Mesothelial cell of epicardium (in vitro differentiated cells): ENCODE results near the gene ACCS. TPM values are rescaled to one million over a fixed set of nuclear protein-coding genes. Genes with fewer than 3 reads are reported as not detected.
A peak's percentile ranks its signal among the peaks of the same experiment; 100 is the strongest.

ENCODE experiments used
- DNase-seq, 2 experiments: peaks; one replicate each; pipeline ENCODE4 v3.0.0; 2021; ENCODE audit warnings: low spot score in 2 of 2; ENCODE audit not compliant: unreplicated experiment in 2 of 2
- H3K27ac Mint-ChIP-seq: 2 replicates; pipeline ENCODE4 v1.8.0; 2021; ENCODE audit warnings: mixed read lengths
- H3K27me3 Mint-ChIP-seq: 2 replicates; pipeline ENCODE4 v1.8.0; 2021; ENCODE audit warnings: low read depth, mixed read lengths
- H3K36me3 Mint-ChIP-seq: 2 replicates; pipeline ENCODE4 v1.8.0; 2021; ENCODE audit warnings: mixed read lengths
- H3K4me1 Mint-ChIP-seq: 2 replicates; pipeline ENCODE4 v1.8.0; 2021; ENCODE audit warnings: mixed read lengths
- H3K4me3 Mint-ChIP-seq: 2 replicates; pipeline ENCODE4 v1.8.0; 2021; ENCODE audit warnings: mild to moderate bottlenecking, moderate library complexity, mixed read lengths
- H3K9me3 Mint-ChIP-seq: 2 replicates; pipeline ENCODE4 v1.8.0; 2021; ENCODE audit warnings: mixed read lengths
- total RNA-seq: library from RNA; stranded (reverse); gene quantifications from 3 replicates; pipeline ENCODE4 v1.2.1, GENCODE V29; 2021
- TF ChIP-seq, protein P1 (sequence below): fragments of 200-600 bp; sonication (generic); IDR thresholded peaks from one replicate; pipeline ENCODE4 v1.5.0; 2021; ENCODE audit warnings: antibody characterized with exemption; ENCODE audit not compliant: unreplicated experiment

The ACCS gene
- total RNA-seq, 1 donor from 2014 or later: 58.3 TPM

DNA sequence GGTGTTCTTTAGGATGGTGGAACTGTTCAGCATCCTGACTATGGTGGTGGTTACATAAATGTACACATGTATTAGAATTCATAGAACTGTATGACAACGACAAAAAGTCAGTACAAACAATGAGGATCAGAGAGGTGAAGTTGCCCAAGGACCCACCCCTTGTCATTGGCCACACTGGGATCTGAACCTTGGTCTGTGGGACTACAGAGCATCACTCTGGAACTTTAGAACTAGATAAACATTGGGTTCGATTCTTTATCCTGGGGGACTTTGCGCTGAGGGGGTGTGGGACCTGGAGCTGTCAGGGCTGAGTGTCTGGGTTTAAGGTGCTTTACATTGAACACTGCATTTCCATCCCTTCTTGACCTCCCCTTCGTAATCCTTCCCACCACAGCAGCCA, 16.6 kb downstream of the ACCS start:
- H3K4me3 Mint-ChIP-seq: no peak overlapping the region
- DNase-seq: no peak
- TF ChIP-seq, protein P1, sequence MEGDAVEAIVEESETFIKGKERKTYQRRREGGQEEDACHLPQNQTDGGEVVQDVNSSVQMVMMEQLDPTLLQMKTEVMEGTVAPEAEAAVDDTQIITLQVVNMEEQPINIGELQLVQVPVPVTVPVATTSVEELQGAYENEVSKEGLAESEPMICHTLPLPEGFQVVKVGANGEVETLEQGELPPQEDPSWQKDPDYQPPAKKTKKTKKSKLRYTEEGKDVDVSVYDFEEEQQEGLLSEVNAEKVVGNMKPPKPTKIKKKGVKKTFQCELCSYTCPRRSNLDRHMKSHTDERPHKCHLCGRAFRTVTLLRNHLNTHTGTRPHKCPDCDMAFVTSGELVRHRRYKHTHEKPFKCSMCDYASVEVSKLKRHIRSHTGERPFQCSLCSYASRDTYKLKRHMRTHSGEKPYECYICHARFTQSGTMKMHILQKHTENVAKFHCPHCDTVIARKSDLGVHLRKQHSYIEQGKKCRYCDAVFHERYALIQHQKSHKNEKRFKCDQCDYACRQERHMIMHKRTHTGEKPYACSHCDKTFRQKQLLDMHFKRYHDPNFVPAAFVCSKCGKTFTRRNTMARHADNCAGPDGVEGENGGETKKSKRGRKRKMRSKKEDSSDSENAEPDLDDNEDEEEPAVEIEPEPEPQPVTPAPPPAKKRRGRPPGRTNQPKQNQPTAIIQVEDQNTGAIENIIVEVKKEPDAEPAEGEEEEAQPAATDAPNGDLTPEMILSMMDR: no peak
- no peak overlapping the region for H3K27ac Mint-ChIP-seq
- H3K27me3 Mint-ChIP-seq: no peaks in the 10 kb centered on the region
- H3K9me3 Mint-ChIP-seq: peaks cover 9% of the 10 kb centered on the region
- peaks cover 8% of the 10 kb centered on the region for H3K4me1 Mint-ChIP-seq
- peaks cover 36% of the 10 kb centered on the region for H3K36me3 Mint-ChIP-seq

DNA sequence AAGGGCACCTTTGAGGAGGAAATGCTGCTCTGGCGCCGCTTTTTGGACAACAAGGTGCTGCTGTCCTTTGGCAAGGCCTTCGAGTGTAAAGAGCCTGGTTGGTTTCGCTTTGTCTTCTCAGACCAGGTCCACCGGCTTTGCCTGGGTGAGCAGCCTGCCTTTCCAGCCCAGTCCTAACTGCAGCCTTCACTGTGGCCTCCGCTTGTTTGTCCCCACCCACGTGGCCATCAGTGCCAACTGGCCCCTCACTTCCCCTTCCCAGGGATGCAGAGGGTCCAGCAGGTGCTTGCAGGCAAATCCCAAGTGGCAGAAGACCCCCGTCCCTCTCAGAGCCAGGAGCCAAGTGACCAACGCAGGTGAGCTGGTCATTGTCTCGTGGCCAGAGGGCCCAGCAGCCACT, 17.4 kb downstream of the ACCS start:
- no peaks in the 10 kb centered on the region for H3K27me3 Mint-ChIP-seq
- H3K36me3 Mint-ChIP-seq: peaks cover 38% of the 10 kb centered on the region
- no peak overlapping the region for H3K27ac Mint-ChIP-seq
- H3K4me3 Mint-ChIP-seq: no peak overlapping the region
- H3K4me1 Mint-ChIP-seq: peaks cover 8% of the 10 kb centered on the region
- peaks cover 10% of the 10 kb centered on the region for H3K9me3 Mint-ChIP-seq
- no peak for DNase-seq
- TF ChIP-seq, protein P1: no peak

DNA sequence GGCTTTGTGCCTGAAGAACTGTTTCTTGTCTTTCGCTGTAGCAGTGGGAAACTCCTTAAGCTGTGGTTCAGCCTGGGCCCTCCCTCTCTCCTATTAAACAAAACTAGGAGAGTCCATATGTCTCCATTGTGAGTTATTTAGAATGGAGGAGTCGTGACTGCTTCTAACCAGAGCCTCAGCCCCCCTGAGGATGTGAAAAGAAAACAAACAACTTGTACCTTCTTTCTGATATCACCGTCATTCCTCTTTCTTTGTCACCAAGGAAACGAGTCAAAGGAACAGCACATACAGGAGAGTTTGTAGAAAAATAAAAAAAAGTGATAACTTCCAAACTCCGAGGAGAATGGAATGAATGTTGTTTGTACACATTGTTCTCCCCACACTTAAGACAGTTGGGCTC, 17.8 kb downstream of the ACCS start:
- no peak overlapping the region for H3K4me3 Mint-ChIP-seq
- TF ChIP-seq, protein P1: no peak
- peaks cover 15% of the 10 kb centered on the region for H3K9me3 Mint-ChIP-seq
- DNase-seq: no peak
- H3K27me3 Mint-ChIP-seq: no peaks in the 10 kb centered on the region
- H3K36me3 Mint-ChIP-seq: peaks cover 43% of the 10 kb centered on the region
- H3K4me1 Mint-ChIP-seq: peaks cover 8% of the 10 kb centered on the region
- H3K27ac Mint-ChIP-seq: peak overlapping the region; percentile 74

DNA sequence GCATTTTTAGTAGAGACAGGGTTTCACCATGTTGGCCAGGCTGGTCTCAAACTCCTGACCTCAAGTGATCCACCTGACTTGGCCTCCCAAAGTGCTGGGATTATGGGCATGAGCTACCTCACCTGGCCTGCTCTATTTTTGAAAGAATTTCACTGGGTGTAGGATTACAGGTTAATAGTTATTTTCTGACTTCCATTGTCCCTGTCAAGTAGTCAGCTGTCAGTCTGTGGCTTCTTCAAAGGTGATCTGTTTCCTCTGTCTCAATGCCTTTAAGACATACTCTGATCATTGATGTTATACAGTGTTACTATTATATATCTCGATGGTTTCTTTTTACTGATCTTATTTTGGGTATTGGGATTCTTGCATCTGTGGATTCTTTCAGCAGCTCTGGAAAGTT, 19.3 kb downstream of the ACCS start:
- TF ChIP-seq, protein P1: no peak
- H3K4me3 Mint-ChIP-seq: no peak overlapping the region
- peaks cover 25% of the 10 kb centered on the region for H3K9me3 Mint-ChIP-seq
- H3K27me3 Mint-ChIP-seq: no peaks in the 10 kb centered on the region
- H3K36me3 Mint-ChIP-seq: peaks cover 43% of the 10 kb centered on the region
- H3K27ac Mint-ChIP-seq: no peak overlapping the region
- H3K4me1 Mint-ChIP-seq: peaks cover 8% of the 10 kb centered on the region
- DNase-seq: no peak

DNA sequence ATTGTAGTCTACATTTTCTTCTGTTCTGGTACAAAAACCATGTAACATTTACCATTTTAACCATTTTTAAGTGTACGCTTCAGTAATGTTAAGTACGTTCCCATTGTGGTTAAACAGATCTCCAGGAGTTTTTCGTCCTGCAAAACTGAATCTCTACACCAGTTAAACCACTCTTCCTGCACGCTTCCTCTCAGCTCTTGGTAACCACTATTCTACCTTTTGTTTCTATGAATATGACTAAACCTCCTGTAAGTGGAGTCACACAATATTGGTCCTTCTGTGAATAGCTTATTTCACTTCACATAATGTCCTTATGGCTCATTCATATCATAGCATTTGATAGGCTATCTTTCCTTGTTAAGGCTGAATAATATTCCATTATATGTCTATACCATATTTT, 22.3 kb downstream of the ACCS start:
- peaks cover 25% of the 10 kb centered on the region for H3K9me3 Mint-ChIP-seq
- DNase-seq: no peak
- H3K27me3 Mint-ChIP-seq: no peaks in the 10 kb centered on the region
- no peak overlapping the region for H3K27ac Mint-ChIP-seq
- H3K4me1 Mint-ChIP-seq: peaks cover 8% of the 10 kb centered on the region
- TF ChIP-seq, protein P1: no peak
- no peak overlapping the region for H3K4me3 Mint-ChIP-seq
- H3K36me3 Mint-ChIP-seq: peaks cover 34% of the 10 kb centered on the region

DNA sequence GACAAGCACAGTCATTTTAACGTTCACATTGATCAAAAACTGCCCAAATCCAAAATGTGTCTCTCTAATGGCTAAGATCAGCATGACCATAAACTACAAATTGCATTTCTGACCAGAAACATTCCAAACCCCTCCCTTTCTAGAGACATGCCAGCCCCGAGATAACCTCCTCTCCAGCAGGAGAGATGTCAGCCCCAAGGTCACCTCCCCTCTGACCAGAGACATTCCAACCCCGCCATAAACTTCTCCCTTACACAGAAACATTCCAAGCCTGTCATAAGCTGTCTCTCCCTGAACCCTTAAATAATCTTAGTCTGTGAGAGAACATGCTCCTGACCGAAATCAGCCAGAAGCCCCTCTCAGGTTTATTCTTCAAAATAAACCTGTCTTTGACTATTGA, 22.8 kb downstream of the ACCS start:
- H3K4me3 Mint-ChIP-seq: no peak overlapping the region
- H3K27me3 Mint-ChIP-seq: no peaks in the 10 kb centered on the region
- DNase-seq: no peak
- H3K36me3 Mint-ChIP-seq: peaks cover 31% of the 10 kb centered on the region
- H3K27ac Mint-ChIP-seq: no peak overlapping the region
- TF ChIP-seq, protein P1: no peak
- peaks cover 6% of the 10 kb centered on the region for H3K4me1 Mint-ChIP-seq
- peaks cover 25% of the 10 kb centered on the region for H3K9me3 Mint-ChIP-seq
